C4-2B (cell line): ENCODE data around the gene SUGP1.
A peak's percentile ranks its signal among the peaks of the same experiment; 100 is the strongest.

Source experiments
- H3K27ac ChIP-seq: fragments of 450-650 bp; 2 replicates; pipeline ENCODE4 v1.5.1; 2017
- ZFX ChIP-seq: fragments of 450-650 bp; IDR thresholded peaks from 2 replicates; pipeline ENCODE4 v1.6.1; 2017
- TF ChIP-seq, protein P1 (sequence below): fragments of 450-650 bp; conservative IDR thresholded peaks from 2 replicates; pipeline ENCODE4 v1.5.1; 2017; ENCODE audit warnings: mild to moderate bottlenecking

The SUGP1 gene

DNA sequence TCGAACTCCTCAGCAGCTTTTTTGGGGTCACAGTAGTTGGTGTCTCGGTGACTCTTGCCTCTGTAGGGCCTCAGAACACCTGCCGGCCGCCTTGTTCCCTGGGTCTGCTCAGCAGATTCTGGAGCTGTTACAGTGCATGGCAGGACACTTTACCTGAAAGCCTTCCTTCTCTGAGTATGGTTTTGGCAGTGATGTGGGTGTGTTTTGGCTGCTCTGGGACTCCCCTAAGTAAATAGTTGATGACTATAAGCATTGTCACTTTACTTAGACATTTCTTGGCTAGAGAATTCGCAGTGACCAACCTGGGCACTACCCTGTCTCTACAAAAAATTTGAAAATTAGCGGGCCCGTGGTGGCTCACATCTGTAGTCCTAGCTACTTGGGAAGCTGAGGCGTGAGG is 7.4 kb upstream of the SUGP1 start:
- TF ChIP-seq, protein P1, sequence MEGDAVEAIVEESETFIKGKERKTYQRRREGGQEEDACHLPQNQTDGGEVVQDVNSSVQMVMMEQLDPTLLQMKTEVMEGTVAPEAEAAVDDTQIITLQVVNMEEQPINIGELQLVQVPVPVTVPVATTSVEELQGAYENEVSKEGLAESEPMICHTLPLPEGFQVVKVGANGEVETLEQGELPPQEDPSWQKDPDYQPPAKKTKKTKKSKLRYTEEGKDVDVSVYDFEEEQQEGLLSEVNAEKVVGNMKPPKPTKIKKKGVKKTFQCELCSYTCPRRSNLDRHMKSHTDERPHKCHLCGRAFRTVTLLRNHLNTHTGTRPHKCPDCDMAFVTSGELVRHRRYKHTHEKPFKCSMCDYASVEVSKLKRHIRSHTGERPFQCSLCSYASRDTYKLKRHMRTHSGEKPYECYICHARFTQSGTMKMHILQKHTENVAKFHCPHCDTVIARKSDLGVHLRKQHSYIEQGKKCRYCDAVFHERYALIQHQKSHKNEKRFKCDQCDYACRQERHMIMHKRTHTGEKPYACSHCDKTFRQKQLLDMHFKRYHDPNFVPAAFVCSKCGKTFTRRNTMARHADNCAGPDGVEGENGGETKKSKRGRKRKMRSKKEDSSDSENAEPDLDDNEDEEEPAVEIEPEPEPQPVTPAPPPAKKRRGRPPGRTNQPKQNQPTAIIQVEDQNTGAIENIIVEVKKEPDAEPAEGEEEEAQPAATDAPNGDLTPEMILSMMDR: no peak
- TF ChIP-seq ZFX: no peak
- no peak overlapping the region for H3K27ac ChIP-seq

DNA sequence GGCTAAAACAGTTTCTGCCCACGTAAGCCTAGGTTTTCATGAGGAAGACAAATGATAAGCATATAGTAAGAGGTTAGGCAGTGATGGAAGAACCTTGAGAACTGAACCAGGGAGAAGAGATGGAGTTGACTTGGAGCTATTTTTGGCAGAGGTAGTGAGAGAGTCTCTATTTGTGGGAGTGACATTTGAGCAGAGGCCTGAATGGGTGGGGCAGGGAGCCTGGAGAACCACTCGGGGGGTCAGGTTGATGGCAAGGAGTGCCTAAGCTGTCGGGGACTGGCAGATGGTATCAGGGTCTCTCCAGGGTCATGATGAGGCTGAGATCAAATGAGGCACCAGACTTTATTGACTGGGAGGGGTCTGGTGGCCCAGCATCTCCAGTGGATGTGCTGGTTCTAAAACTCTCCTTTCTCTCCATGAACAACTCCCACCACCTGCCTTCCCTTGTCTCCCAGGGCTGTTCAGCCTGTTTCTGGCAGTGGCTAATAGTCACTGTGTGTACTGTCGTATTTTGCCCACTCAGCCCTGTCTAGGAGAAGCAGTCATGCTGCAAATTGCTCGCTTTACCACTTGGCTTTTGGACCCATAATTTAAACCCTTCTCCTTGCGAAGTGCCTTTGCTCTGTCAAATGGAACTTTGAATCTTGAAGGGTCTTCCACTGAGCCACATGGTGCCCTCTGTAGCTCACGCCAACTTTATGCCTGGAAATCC is 3.9 kb upstream of the SUGP1 start:
- no peak for TF ChIP-seq ZFX
- H3K27ac ChIP-seq: no peak overlapping the region

DNA sequence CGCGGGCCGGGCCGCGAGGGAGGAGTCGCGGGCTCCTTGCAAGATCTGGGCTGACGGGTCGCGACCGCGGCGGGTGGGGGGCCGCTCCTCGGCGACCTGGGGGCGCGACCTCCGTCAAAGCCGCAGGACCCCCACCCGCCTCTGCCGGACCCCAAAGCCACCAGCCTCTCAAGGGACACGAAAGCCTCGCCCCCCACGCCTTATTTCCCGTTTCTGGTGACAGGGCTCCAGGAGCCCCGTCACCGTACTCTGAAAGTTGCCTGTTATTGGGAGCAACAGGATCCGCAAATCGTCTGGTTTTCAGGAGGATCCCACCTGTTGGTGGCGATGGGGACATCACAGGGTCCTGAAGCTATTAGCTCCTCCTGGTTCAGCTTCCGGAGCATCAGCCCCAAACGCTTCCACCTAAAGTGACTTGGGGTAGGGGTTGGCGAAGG is 850 bp upstream of the SUGP1 start:
- peak overlapping the region; percentile 95 for H3K27ac ChIP-seq
- peak; percentile 72; the same call in 1 of the 2 replicates for TF ChIP-seq ZFX
- TF ChIP-seq, protein P1: no peak

DNA sequence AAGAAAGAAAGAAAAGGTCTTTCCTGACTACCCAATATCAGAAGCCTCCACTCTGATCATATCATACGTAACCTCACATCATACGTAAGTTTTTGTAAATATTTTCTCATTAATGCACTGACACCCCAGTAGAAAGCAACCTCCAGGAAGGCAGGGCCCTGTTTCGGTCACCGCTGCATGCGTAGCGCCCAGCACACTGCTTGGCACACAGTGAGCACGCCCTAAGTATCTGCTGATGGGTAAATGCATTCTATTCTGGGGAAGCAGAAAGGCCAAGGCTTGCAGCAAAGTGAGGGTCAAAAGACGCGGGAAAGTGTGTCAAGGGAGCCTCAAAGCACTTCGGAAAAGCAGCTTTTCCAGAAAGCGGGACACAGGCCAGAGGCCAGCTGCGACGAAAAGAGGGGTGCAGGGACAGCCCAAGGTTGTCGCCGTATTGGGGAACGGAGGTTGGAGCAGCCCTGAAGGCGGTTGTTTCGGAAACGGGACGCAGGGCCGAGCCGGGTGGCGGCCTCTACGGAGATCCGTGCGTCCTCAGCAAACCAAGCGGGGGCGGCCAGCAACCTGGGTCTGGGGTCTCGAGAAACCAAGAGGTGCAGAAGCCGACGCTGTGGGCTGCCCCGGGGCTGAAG is 463 bp downstream of the SUGP1 start:
- H3K27ac ChIP-seq: peak overlapping the region; percentile 95
- TF ChIP-seq, protein P1: no peak
- TF ChIP-seq ZFX: no peak

DNA sequence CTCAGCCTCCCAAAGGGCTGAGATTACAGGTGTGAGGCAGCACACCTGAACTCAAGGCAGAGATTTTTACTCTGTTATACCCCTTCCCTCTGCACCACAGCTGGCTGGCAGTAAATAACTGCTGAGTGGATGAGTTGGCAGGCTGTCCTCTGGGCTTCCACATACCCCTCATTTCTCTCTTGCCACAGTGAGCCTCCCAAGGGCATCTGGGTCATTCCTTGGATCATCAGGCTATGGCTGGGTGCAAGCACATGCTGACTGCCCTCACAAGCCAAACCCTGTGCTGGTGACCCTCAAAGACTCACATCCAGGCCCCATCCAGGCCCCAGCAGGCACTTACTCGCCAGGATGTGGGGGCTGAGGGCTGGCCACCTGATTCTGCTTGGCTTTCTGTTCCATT is 4.2 kb downstream of the SUGP1 start:
- H3K27ac ChIP-seq: no peak overlapping the region
- TF ChIP-seq, protein P1: no peak
- TF ChIP-seq ZFX: no peak

- no peak overlapping the region for H3K27ac ChIP-seq
- TF ChIP-seq ZFX: no peak
- TF ChIP-seq, protein P1: no peak
Observed at GRCh38 chr19:19315444-19315843, 4.9 kb downstream of the SUGP1 start.

DNA sequence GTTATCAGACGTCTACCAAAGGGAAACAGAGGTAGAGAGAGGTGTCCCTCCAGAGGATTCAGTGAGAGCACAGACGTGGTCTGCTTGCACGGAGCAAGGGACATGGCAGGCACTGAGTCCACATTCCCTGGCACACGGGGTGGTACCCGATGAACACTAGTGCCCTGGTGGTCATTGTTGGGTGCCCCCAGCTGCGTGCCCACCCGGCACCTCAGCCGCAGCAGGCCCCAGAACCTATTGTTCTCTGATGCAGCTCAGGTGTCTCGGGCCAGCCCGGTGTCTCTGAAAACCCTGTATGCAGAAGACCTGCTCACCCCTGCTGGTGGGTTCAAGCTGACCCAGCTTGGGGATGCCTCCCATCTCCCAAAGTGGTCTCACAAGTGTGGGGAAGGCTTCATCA is 11.9 kb downstream of the SUGP1 start:
- H3K27ac ChIP-seq: no peak overlapping the region
- no peak for TF ChIP-seq ZFX
- TF ChIP-seq, protein P1: no peak
